ENCODE data around the gene ILRUN. TPM values are rescaled to one million over a fixed set of nuclear protein-coding genes. Genes with fewer than 3 reads are reported as not detected.

Gene ILRUN
- total and polyA plus RNA-seq, 9 of the 15 experiments (the other 6 are each of a cell fraction or from before 2014, with no cell fraction given) = 24.9 to 78.9 (median 53.4) TPM

- peak; percentile 42 for TF ChIP-seq ZBTB40 (IDR thresholded peaks at IDR 0.05)
- TF ChIP-seq ZBTB40 (CRISPR knock-in tag; IDR thresholded peaks at IDR 0.05) = no peak
- 0 out of 2 replicates have a peak, but pooled peaks have one; percentile 20 for TF ChIP-seq RAD51 (IDR thresholded peaks at IDR 0.05; ENCODE audit: borderline replicate concordance, low read depth)
- no peak for TF ChIP-seq BMI1 (IDR thresholded peaks at IDR 0.05; ENCODE audit: low read length)
- 0 out of 2 replicates have a peak, but pooled peaks have one; percentile 24 for TF ChIP-seq CXXC5 (CRISPR knock-in tag; IDR thresholded peaks at IDR 0.05)
- no peak for TF ChIP-seq ARNT (IDR thresholded peaks at IDR 0.05)
- TF ChIP-seq SOX6 (IDR thresholded peaks at IDR 0.05) = no peak
- peak; percentile 7 for TF ChIP-seq E2F8 (IDR thresholded peaks at IDR 0.05; ENCODE audit: low read depth, partially characterized antibody)
- TF ChIP-seq HMG20A (CRISPR knock-in tag; conservative IDR thresholded peaks at IDR 0.05) = no peak
- no peak for TF ChIP-seq MAX (CRISPR knock-in tag; IDR thresholded peaks at IDR 0.05)
- 0 out of 2 replicates have a peak, but pooled peaks have one; percentile 27 for TF ChIP-seq CGGBP1 (CRISPR knock-in tag; IDR thresholded peaks at IDR 0.05)
- TF ChIP-seq ZNF778 (CRISPR knock-in tag; IDR thresholded peaks at IDR 0.05) = no peak
- no peak for TF ChIP-seq SIX5 (IDR thresholded peaks at IDR 0.05; ENCODE audit: borderline replicate concordance in 1 of 2, insufficient read depth in 1 of 2, low read depth in 1 of 2, low read length in 2 of 2)
Observed at GRCh38 chr6:34663831-34664255, 32.7 kb downstream of the ILRUN start (continued).

All from K562 (cell line).